CD14-positive monocyte (primary cell): ENCODE data around the gene PIP5K1B. TPM values are rescaled to one million over a fixed set of nuclear protein-coding genes. Genes with fewer than 3 reads are reported as not detected.

ENCODE experiments used
- DNase-seq, 3 donors: peaks; one replicate each; pipeline ENCODE4 v3.0.0-alpha.2; 2011 to 2022
- H2AFZ ChIP-seq: 2 replicates; pipeline ENCODE4 v1.6.0; 2012; ENCODE audit warnings: mild to moderate bottlenecking, low read depth, low read length, inconsistent platforms; ENCODE audit not compliant: insufficient read depth, poor library complexity, severe bottlenecking
- H3K27ac ChIP-seq, 2 donors: 1 replicate in 1 of 2; 2 replicates in 1 of 2; pipeline ENCODE4 v1.5.1; 2012 to 2013; ENCODE audit warnings: low read length in 2 of 2, control low read depth in 1 of 2, inconsistent platforms in 1 of 2, low read depth in 1 of 2, mild to moderate bottlenecking in 1 of 2
- H3K27me3 ChIP-seq, 2 donors: one replicate each; pipeline versions ENCODE4 v1.6.0 to v1.6.1; 2011 to 2013; ENCODE audit warnings: low read length in 2 of 2; ENCODE audit not compliant: control insufficient read depth in 2 of 2, insufficient read depth in 2 of 2
- H3K36me3 ChIP-seq, 2 donors: replicated peaks in 1 of 2; 1 replicate in 1 of 2; 2 replicates in 1 of 2; pipeline versions ENCODE4 v1.5.1 to v1.6.1; 2012 to 2013; ENCODE audit warnings: low read length in 2 of 2, control low read depth in 1 of 2, inconsistent platforms in 1 of 2, mild to moderate bottlenecking in 1 of 2; ENCODE audit not compliant: insufficient read depth in 2 of 2, control insufficient read depth in 1 of 2
- H3K4me1 ChIP-seq, 2 donors: 1 replicate in 1 of 2; 2 replicates in 1 of 2; pipeline versions ENCODE4 v1.5.1 to v1.6.1; 2012 to 2013; ENCODE audit warnings: low read length in 2 of 2, control low read depth in 1 of 2, inconsistent platforms in 1 of 2, mild to moderate bottlenecking in 1 of 2, moderate library complexity in 1 of 2; ENCODE audit not compliant: insufficient read depth in 2 of 2, control insufficient read depth in 1 of 2
- H3K4me2 ChIP-seq: replicated peaks from 2 replicates; pipeline ENCODE3; 2012; ENCODE audit warnings: low read length, moderate library complexity, mild to moderate bottlenecking; ENCODE audit not compliant: poor library complexity, severe bottlenecking; ENCODE audit errors: extremely low read depth
- H3K4me3 ChIP-seq, 3 experiments: fragments of 200-600 bp in 1 of 3; sonication (generic) in 1 of 3; replicated peaks in 1 of 3; 1 replicate in 2 of 3; 2 replicates in 1 of 3; pipeline ENCODE4 v1.5.1; 2011 to 2013; ENCODE audit warnings: low read length in 3 of 3, mild to moderate bottlenecking in 3 of 3, control low read depth in 2 of 3, low read depth in 2 of 3, inconsistent platforms in 1 of 3, moderate library complexity in 1 of 3
- H3K79me2 ChIP-seq: 2 replicates; pipeline ENCODE4 v1.6.0; 2012; ENCODE audit warnings: mild to moderate bottlenecking, control low read depth, inconsistent platforms, low read length, moderate library complexity; ENCODE audit not compliant: insufficient read depth
- H3K9ac ChIP-seq: 2 replicates; pipeline ENCODE4 v1.6.0; 2017; ENCODE audit warnings: low read length, mild to moderate bottlenecking; ENCODE audit not compliant: insufficient read depth, poor library complexity, severe bottlenecking
- H3K9me3 ChIP-seq, 2 donors: replicated peaks in 1 of 2; 1 replicate in 1 of 2; 2 replicates in 1 of 2; pipeline versions ENCODE4 v1.5.1 to v1.6.1; 2012 to 2013; ENCODE audit warnings: low read length in 2 of 2, control low read depth in 1 of 2; ENCODE audit not compliant: control insufficient read depth in 1 of 2, insufficient read depth in 1 of 2
- H4K20me1 ChIP-seq: 2 replicates; pipeline ENCODE4 v1.6.0; 2012; ENCODE audit warnings: mild to moderate bottlenecking, low read length, control low read depth, moderate library complexity; ENCODE audit not compliant: insufficient read depth
- H3K27ac Mint-ChIP-seq, 7 donors: one replicate each; pipeline ENCODE4 v1.8.0; 2020; ENCODE audit warnings: mild to moderate bottlenecking in 7 of 7, mixed read lengths in 7 of 7, moderate library complexity in 6 of 7, inconsistent platforms in 2 of 7
- H3K27me3 Mint-ChIP-seq, 3 donors: one replicate each; pipeline ENCODE4 v1.8.0; 2021 to 2022; ENCODE audit warnings: low read depth in 3 of 3, mild to moderate bottlenecking in 3 of 3, mixed read lengths in 3 of 3, moderate library complexity in 3 of 3, inconsistent platforms in 1 of 3
- H3K36me3 Mint-ChIP-seq, 2 donors: one replicate each; pipeline ENCODE4 v1.8.0; 2020; ENCODE audit warnings: mixed read lengths in 2 of 2, inconsistent platforms in 1 of 2, mild to moderate bottlenecking in 1 of 2
- H3K4me1 Mint-ChIP-seq: one replicate; pipeline ENCODE4 v1.8.0; 2020; ENCODE audit warnings: mild to moderate bottlenecking, mixed read lengths
- H3K4me3 Mint-ChIP-seq, 2 donors: one replicate each; pipeline ENCODE4 v1.8.0; 2020; ENCODE audit warnings: mild to moderate bottlenecking in 2 of 2, mixed read lengths in 2 of 2, moderate library complexity in 1 of 2
- H3K9me3 Mint-ChIP-seq, 7 donors: one replicate each; pipeline ENCODE4 v1.8.0; 2020 to 2022; ENCODE audit warnings: mixed read lengths in 7 of 7, mild to moderate bottlenecking in 6 of 7, moderate library complexity in 6 of 7, inconsistent platforms in 2 of 7
- WGBS: methylation state at CpG from one replicate; pipeline ENCODE4 v1.1.5; 2013; ENCODE audit warnings: missing lambda C conversion rate; ENCODE audit not compliant: insufficient coverage; 5-methylcytosine and 5-hydroxymethylcytosine counted together
- intact Hi-C, 2 donors: fragments of 100-400 bp; cut with micrococcal nuclease; formaldehyde crosslinking; loops; one replicate each; pipeline versions ENCODE4 v1.15.0 to v1.15.1; 2023
- polyA plus RNA-seq, 3 donors: library from polyadenylated mRNA; depleted of rRNA in 1 of 3; unstranded in 2 of 3; stranded (reverse) in 1 of 3; fragments of 300-500 nt in 2 of 3; fragments of >200 nt in 1 of 3; fragmentation: Illumina TruSeq in 2 of 3; gene quantifications; 1 replicate in 2 of 3; 2 replicates in 1 of 3; pipeline ENCODE4 v1.2.3, GENCODE V29; 2012 to 2021
- TF ChIP-seq, protein P1 (sequence below): fragments of 200-600 bp; IDR thresholded peaks from one replicate; pipeline ENCODE4 v1.8.0; 2022; ENCODE audit warnings: antibody characterized with exemption, mild to moderate bottlenecking

Gene PIP5K1B
- polyA plus RNA-seq, 3 donors: 0.18 to 4.1 (median 0.87) TPM

DNA sequence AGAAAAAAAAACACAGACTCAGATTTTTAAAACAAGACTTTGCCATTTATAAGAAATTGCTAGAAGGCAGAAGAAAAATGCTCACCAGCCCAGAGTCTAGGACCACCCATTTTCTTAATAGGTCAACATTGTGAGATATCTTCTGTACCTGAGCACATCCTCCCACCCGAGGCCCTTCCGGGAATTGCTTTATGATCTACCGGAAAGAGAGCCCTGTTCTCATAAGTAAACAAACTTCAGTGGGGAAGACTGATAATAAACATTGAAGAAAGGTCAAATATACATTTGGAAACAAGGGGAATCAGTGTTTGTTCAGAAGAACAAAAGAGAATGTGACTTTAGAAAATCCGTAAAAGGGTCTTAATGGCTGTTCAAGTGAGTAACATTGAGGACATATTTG is 264.5 kb downstream of the PIP5K1B start:
- H3K27ac ChIP-seq: no peak overlapping the region
- DNase-seq: no peak
- peaks cover 29 to 34% of the 10 kb centered on the region in 2 donors for H3K4me1 ChIP-seq
- H3K36me3 Mint-ChIP-seq: peaks cover 24 to 32% of the 10 kb centered on the region in 2 donors
- no peaks in the 10 kb centered on the region for H3K27me3 ChIP-seq
- H4K20me1 ChIP-seq: peaks cover 45% of the 10 kb centered on the region
- H3K79me2 ChIP-seq: peaks cover 23% of the 10 kb centered on the region
- intact Hi-C loops: no loop called here
- peaks cover 0 to 7% (median 3%) of the 10 kb centered on the region in 7 donors for H3K9me3 Mint-ChIP-seq
- no peak overlapping the region for H3K4me2 ChIP-seq
- H3K27me3 Mint-ChIP-seq: no peaks in the 10 kb centered on the region
- peaks cover 3 to 16% of the 10 kb centered on the region in 2 donors for H3K36me3 ChIP-seq
- H3K27ac Mint-ChIP-seq: no peak overlapping the region
- H3K9me3 ChIP-seq: no peaks in the 10 kb centered on the region
- no peak overlapping the region for H3K4me3 ChIP-seq
- no peak overlapping the region for H3K9ac ChIP-seq
- TF ChIP-seq, protein P1, sequence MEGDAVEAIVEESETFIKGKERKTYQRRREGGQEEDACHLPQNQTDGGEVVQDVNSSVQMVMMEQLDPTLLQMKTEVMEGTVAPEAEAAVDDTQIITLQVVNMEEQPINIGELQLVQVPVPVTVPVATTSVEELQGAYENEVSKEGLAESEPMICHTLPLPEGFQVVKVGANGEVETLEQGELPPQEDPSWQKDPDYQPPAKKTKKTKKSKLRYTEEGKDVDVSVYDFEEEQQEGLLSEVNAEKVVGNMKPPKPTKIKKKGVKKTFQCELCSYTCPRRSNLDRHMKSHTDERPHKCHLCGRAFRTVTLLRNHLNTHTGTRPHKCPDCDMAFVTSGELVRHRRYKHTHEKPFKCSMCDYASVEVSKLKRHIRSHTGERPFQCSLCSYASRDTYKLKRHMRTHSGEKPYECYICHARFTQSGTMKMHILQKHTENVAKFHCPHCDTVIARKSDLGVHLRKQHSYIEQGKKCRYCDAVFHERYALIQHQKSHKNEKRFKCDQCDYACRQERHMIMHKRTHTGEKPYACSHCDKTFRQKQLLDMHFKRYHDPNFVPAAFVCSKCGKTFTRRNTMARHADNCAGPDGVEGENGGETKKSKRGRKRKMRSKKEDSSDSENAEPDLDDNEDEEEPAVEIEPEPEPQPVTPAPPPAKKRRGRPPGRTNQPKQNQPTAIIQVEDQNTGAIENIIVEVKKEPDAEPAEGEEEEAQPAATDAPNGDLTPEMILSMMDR: no peak
- H3K4me1 Mint-ChIP-seq: peaks cover 34% of the 10 kb centered on the region
- no peak overlapping the region for H2AFZ ChIP-seq
- no peak overlapping the region for H3K4me3 Mint-ChIP-seq
- WGBS: no CpG with 5 or more reads among the region's 4 CpGs

DNA sequence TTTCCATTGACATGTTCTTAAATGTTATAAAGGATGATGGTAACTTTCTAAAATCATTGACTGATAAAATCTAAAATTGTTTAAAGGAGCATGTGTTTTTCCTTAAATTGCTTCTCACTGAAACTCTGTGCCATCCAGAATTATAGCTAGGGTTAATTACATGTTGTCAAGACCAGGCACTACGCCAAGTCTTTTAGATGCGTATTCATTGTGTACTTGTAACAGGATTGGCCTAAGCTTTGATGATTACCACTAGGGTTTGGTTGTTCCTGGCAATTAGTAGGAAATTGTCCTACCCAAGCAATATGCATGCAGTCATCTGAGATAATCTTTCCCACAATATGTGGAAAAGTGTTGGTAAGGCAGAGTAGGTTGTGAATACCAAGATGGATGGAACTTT is 265.1 kb downstream of the PIP5K1B start:
- Mint-ChIP-seq H3K36me3 (peaks cover 24 to 32% of the 10 kb centered on the region in 2 donors), H3K4me1 (peaks cover 38% of the 10 kb centered on the region), H3K4me3 (no peak overlapping the region), H3K27me3 (no peaks in the 10 kb centered on the region), H3K27ac (no peak overlapping the region), H3K9me3 (peaks cover 0 to 7% (median 3%) of the 10 kb centered on the region in 7 donors)
- intact Hi-C loops: no loop called here
- no peaks in the 10 kb centered on the region for H3K9me3 ChIP-seq
- WGBS: 100% methylated on average over 2 of the region's 2 CpGs
- H3K27me3 ChIP-seq: no peaks in the 10 kb centered on the region
- DNase-seq: no peak
- peaks cover 35 to 40% of the 10 kb centered on the region in 2 donors for H3K4me1 ChIP-seq
- TF ChIP-seq, protein P1: no peak
- H3K4me2 ChIP-seq: no peak overlapping the region
- no peak overlapping the region for H2AFZ ChIP-seq
- H3K79me2 ChIP-seq: peaks cover 29% of the 10 kb centered on the region
- H3K9ac ChIP-seq: no peak overlapping the region
- H3K4me3 ChIP-seq: no peak overlapping the region
- no peak overlapping the region for H3K27ac ChIP-seq
- peaks cover 3 to 16% of the 10 kb centered on the region in 2 donors for H3K36me3 ChIP-seq
- H4K20me1 ChIP-seq: peaks cover 45% of the 10 kb centered on the region
